KMS-11 (cell line): ENCODE measurements around the gene SYNE1.

Experiments used
- H2AFZ ChIP-seq: fragments of 200-600 bp; sonication (generic); 2 replicates; pipeline ENCODE4 v1.6.1; 2016; ENCODE audit warnings: antibody characterized with exemption, mixed run types, low read depth
- H3K27ac ChIP-seq: fragments of 200-600 bp; sonication (generic); 2 replicates; pipeline ENCODE4 v1.6.1; 2016; ENCODE audit warnings: mild to moderate bottlenecking, mixed run types
- H3K27me3 ChIP-seq: fragments of 200-600 bp; sonication (generic); 2 replicates; pipeline ENCODE4 v1.6.1; 2017; ENCODE audit warnings: mild to moderate bottlenecking, low read depth, mixed run types, moderate library complexity; ENCODE audit not compliant: insufficient read depth
- H3K36me3 ChIP-seq: fragments of 200-600 bp; sonication (generic); 2 replicates; pipeline ENCODE4 v1.6.1; 2017; ENCODE audit warnings: mild to moderate bottlenecking, mixed run types; ENCODE audit not compliant: insufficient read depth
- H3K4me1 ChIP-seq: fragments of 200-600 bp; sonication (generic); 2 replicates; pipeline ENCODE4 v1.6.1; 2016; ENCODE audit warnings: mild to moderate bottlenecking, low read depth, mixed run types; ENCODE audit not compliant: poor library complexity, severe bottlenecking
- H3K4me2 ChIP-seq: fragments of 200-600 bp; sonication (generic); 2 replicates; pipeline ENCODE4 v1.7.0; 2016; ENCODE audit warnings: mild to moderate bottlenecking, mixed run types
- H3K4me3 ChIP-seq: fragments of 200-600 bp; sonication (generic); IDR thresholded peaks from 2 replicates; pipeline ENCODE4 v1.6.1; 2017; ENCODE audit warnings: low read depth, low read length, mixed read lengths; ENCODE audit not compliant: insufficient read depth
- H3K79me2 ChIP-seq: fragments of 200-600 bp; sonication (generic); 2 replicates; pipeline ENCODE4 v1.6.1; 2016; ENCODE audit warnings: low read depth, mixed run types; ENCODE audit not compliant: insufficient read depth
- H3K9ac ChIP-seq: fragments of 200-600 bp; sonication (generic); 2 replicates; pipeline ENCODE4 v1.6.1; 2016; ENCODE audit warnings: mild to moderate bottlenecking, mixed run types
- H4K20me1 ChIP-seq: fragments of 200-600 bp; sonication (generic); 2 replicates; pipeline ENCODE4 v1.6.1; 2016; ENCODE audit warnings: mild to moderate bottlenecking, mixed run types; ENCODE audit not compliant: insufficient read depth
- CTCF ChIP-seq: fragments of 200-600 bp; sonication (generic); conservative IDR thresholded peaks from 2 replicates; pipeline ENCODE4 v1.6.1; 2017; ENCODE audit warnings: low read depth, mild to moderate bottlenecking, antibody characterized with exemption, low read length, moderate library complexity, mixed read lengths

The SYNE1 gene

GRCh38 chr6:152642578-152643375 is 5.6 kb upstream of the SYNE1 start:
- H3K4me2 ChIP-seq = 0 out of 2 replicates have a peak overlapping the region, but pooled peaks have one; percentile 18

GRCh38 chr6:152636609-152637295 is 410 bp downstream of the SYNE1 start:
- no peaks in the 10 kb centered on the region for H3K27me3 ChIP-seq
- no peak for TF ChIP-seq CTCF
- H3K4me2 ChIP-seq = peak overlapping the region; percentile 45; the same call in 1 of the 2 replicates
- peaks cover 14% of the 10 kb centered on the region for H3K4me1 ChIP-seq
- H2AFZ ChIP-seq = peak overlapping the region; percentile 73
- H3K4me3 ChIP-seq = no peak overlapping the region
- H3K27ac ChIP-seq = no peak overlapping the region
- H3K36me3 ChIP-seq = no peaks in the 10 kb centered on the region
- no peaks in the 10 kb centered on the region for H4K20me1 ChIP-seq
- H3K9ac ChIP-seq = no peak overlapping the region
- no peaks in the 10 kb centered on the region for H3K79me2 ChIP-seq

More at GRCh38 chr6:152642578-152643375, 5.6 kb upstream of the SYNE1 start:
- Histone ChIP-seq H2AFZ (peak overlapping the region; percentile 57; the same call in 1 of the 2 replicates), H4K20me1 (no peaks in the 10 kb centered on the region), H3K9ac (no peak overlapping the region), H3K27me3 (no peaks in the 10 kb centered on the region), H3K36me3 (no peaks in the 10 kb centered on the region), H3K27ac (peak overlapping the region; percentile 26; the same call in 1 of the 2 replicates), H3K4me1 (peaks cover 11% of the 10 kb centered on the region), H3K4me3 (no peak overlapping the region), H3K79me2 (no peaks in the 10 kb centered on the region)
- peak; percentile 47 for TF ChIP-seq CTCF

GRCh38 chr6:152636021-152636608 is 1.0 kb downstream of the SYNE1 start:
- H3K27ac ChIP-seq = no peak overlapping the region
- H3K27me3 ChIP-seq = no peaks in the 10 kb centered on the region
- no peaks in the 10 kb centered on the region for H4K20me1 ChIP-seq
- no peak for TF ChIP-seq CTCF
- H3K36me3 ChIP-seq = no peaks in the 10 kb centered on the region
- H3K9ac ChIP-seq = no peak overlapping the region
- H3K79me2 ChIP-seq = no peaks in the 10 kb centered on the region
- peak overlapping the region; percentile 73 for H2AFZ ChIP-seq
- H3K4me2 ChIP-seq = peak overlapping the region; percentile 45; the same call in 1 of the 2 replicates
- peaks cover 14% of the 10 kb centered on the region for H3K4me1 ChIP-seq
- H3K4me3 ChIP-seq = no peak overlapping the region

- H3K27me3 ChIP-seq = no peaks in the 10 kb centered on the region
- H3K4me2 ChIP-seq = peak overlapping the region; percentile 0; the same call in 1 of the 2 replicates
- no peaks in the 10 kb centered on the region for H4K20me1 ChIP-seq
- no peaks in the 10 kb centered on the region for H3K36me3 ChIP-seq
- no peak overlapping the region for H3K9ac ChIP-seq
- H3K4me1 ChIP-seq = peaks cover 14% of the 10 kb centered on the region
- no peak overlapping the region for H3K4me3 ChIP-seq
- H2AFZ ChIP-seq = no peak overlapping the region
- no peak overlapping the region for H3K27ac ChIP-seq
- no peaks in the 10 kb centered on the region for H3K79me2 ChIP-seq
- TF ChIP-seq CTCF = no peak
These were observed 2.4 kb downstream of the SYNE1 start for GRCh38 chr6:152634773-152635172.
